Gastrocnemius medialis (tissue), 4 donors: ENCODE data around the gene SCNN1B.

ENCODE experiments used
- POLR2A ChIP-seq, 2 donors: fragments of 450-650 bp; IDR thresholded peaks; one replicate each; pipeline ENCODE4 v1.6.1; 2017; ENCODE audit warnings: antibody characterized with exemption in 2 of 2, mild to moderate bottlenecking in 2 of 2, moderate library complexity in 2 of 2
- TF ChIP-seq, protein P1 (sequence below), 5 experiments: fragments of 450-650 bp in 3 of 5; fragments of 200-600 bp in 2 of 5; sonication (generic) in 2 of 5; IDR thresholded peaks in 4 of 5; conservative IDR thresholded peaks in 1 of 5; 1 replicate in 4 of 5; 2 replicates in 1 of 5; pipeline ENCODE4 v1.5.1; 2016 to 2019; ENCODE audit warnings: antibody characterized with exemption in 5 of 5, mild to moderate bottlenecking in 3 of 5, moderate library complexity in 3 of 5

DNA sequence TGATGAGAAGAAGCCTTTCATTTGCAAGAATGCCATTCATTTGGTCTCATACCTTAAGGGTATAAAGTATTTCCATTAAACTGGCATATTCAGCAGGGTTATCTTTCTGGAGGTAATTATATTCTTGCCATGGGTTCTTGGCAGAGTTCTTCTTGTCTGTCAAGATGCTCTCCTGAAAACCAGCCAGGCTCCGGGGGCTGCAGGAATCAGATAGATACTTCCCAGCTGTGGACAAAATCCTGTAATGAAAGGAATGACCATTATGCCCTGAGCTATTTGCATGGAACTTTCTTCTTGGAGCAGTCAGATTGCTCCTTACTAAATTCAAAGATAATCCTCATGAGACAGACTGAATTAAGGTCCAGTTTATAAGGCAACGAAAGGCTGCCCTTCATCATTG lies 103.9 kb downstream of the SCNN1B start:
- TF ChIP-seq, protein P1, sequence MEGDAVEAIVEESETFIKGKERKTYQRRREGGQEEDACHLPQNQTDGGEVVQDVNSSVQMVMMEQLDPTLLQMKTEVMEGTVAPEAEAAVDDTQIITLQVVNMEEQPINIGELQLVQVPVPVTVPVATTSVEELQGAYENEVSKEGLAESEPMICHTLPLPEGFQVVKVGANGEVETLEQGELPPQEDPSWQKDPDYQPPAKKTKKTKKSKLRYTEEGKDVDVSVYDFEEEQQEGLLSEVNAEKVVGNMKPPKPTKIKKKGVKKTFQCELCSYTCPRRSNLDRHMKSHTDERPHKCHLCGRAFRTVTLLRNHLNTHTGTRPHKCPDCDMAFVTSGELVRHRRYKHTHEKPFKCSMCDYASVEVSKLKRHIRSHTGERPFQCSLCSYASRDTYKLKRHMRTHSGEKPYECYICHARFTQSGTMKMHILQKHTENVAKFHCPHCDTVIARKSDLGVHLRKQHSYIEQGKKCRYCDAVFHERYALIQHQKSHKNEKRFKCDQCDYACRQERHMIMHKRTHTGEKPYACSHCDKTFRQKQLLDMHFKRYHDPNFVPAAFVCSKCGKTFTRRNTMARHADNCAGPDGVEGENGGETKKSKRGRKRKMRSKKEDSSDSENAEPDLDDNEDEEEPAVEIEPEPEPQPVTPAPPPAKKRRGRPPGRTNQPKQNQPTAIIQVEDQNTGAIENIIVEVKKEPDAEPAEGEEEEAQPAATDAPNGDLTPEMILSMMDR (IDR thresholded peaks at IDR 0.05 in 4 of 5, conservative IDR thresholded peaks at IDR 0.05 in 1 of 5) = no peak
- no peak for TF ChIP-seq POLR2A (IDR thresholded peaks at IDR 0.05)
